HG02763 (cell line): ENCODE measurements around the gene ZFR2.

ENCODE experiments used
- ATAC-seq: cut with Tn5 transposase; IDR thresholded peaks from one replicate; pipeline ENCODE4 v1.9.1; 2021; ENCODE audit warnings: mild to moderate bottlenecking, moderate library complexity; ENCODE audit not compliant: unreplicated experiment

ZFR2 gene

DNA sequence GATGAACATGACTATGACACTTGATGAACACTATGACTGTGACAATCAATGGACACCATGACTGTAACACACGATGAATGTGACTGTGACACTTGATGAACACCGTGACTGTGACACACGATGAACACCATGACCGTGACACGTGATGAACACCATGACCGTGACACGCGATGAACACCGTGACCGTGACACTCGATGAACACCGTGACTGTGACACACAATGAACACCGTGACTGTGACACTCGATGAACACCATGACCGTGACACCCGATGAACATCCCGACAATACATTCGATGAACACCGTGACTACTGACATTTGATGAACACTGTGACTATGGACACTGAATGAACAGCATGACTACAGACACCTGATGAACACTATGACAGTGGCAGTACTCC, 30.9 kb downstream of the ZFR2 start:
- ATAC-seq, result no peak

DNA sequence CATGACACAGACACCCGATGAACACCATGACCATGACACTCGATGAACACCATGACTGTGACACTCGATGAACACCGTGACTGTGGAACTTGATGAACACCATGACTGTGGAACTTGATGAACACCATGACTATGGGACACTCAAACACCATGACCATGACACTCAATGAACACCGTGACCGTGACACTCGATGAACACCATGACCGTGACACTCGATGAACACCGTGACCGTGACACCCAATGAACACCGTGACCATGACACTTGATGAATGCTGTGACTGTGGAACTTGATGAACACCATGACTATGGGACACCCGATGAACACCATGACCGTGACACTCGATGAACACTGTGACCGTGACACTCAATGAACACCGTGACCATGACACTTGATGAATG, 31.5 kb downstream of the ZFR2 start:
- ATAC-seq, result no peak

DNA sequence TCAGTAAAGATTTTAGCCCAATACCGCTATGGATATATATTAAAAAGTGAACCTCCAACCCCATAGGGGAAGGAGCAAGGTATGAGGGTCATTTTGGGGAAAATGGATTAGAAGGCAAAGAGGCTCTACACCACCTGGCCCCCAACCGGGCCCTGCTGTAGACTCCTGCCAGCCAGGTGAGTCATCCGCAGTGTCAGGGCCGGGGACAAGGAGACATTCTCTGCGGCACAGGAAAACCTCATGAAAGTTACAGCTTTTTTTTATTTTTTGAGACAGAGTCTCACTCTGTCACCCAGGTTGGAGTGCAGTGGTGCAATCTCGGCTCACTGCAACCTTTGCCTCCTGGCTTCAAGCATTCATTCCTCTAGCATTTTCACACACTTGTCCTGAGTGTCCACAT, 32.0 kb downstream of the ZFR2 start:
- no peak for ATAC-seq

DNA sequence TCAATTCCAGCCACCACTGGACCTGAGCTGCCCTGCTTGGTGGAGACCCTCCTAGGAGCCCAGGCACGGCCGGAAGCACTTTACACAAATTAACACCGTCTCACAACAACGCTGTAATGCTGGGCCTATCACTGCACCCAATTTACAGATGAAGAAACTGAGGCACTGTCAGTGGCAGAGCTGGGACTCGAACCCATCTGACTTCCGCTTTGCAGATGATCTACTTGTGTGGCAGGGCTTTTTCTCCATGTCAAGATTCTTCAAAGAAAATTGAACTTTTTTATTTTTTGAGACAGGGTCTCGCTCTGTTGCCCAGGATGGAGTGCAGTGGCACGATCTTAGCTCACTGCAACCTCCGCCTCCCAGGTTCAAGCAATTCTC, 33.8 kb downstream of the ZFR2 start:
- ATAC-seq, result no peak

DNA sequence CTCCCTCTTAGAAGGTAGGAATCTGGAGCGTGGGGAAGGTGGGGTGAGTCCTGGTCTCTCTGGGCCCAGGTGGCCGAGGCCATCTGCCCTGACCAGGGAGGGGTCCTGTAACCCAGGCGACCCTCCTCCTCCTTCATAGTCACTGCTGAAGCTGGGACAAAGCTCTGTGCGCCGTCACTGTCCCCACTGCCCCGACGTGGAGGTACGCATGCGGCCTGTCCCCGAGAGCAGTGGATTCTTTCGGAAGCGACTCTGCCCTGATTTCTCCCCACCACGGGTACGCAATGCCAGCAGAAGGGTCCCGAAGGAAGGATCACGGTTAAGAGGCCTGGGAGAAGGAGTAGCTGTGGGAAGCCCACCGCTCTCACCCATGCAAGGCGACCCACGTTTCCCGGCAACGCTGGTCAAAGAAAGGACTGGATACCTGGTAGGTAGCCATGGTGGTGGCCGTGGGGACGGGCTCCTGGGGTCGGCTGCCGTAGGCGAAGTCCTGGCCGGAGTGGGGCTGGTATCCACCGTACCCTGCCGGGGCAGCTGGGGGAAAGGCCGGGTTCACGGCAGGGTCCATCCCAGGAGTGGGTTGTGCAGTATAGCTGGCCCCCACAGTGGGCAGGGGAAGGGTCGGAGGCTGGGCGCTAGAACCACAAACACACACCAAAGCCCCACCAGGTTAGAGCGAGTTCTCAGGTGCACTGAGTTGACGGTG, 34.3 kb downstream of the ZFR2 start:
- ATAC-seq, result no peak

DNA sequence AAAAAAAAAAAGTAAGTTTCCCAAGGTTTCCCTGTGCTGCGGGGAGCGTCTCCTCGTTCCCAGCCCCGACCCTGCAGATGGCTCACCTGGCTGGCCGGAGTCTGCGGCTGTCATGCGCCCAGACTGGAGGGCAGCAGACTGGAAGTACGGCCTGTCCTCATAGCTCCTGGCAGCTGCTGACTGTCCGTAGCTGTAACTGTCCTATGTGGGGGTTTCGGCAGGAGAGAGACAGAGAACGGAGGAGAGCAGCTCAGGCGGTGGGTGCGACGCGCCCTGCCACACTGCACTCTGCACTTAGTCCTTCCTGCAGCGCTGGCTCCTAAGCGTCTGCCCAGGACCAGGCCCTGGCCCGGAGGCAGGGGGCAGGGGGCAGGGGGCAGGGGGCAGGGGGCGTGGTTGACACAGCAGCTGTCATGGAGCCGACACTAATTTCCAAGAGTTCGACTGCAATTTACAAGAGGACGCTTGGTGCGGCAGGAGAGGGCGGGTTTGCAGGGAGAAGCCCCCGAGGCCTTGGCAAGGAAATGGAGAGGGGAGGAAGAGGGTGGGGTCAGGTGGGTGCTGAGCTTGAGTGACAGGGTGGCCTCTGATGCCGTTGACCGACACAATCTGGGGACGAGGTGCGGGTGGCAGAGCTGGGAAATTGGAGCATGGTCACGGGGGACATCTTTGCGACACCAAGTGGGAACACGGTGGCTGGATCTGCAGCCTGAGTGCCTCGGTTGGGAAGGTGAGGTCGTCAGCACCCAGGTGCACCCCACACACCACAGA, 35.1 kb downstream of the ZFR2 start:
- ATAC-seq, result no peak

DNA sequence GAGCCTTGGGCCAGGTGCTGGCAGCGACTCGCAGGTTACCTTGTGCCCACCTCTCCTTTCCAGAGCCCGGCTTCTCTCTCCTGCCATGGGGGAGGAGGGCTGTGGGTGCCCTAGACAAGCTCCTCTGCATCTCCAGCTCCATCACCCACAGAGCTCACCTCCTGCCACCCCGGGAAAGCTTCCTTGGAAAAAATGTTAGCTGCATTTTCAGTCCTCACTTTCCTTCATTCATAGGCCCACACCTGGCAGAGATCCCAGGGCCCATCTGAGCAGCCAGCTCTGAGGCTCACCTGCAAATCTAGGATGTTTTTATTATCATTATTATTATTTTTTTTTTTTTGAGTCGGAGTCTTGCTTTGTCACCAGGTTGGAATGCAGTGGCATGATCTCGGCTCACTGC, 36.8 kb downstream of the ZFR2 start:
- ATAC-seq, result no peak

DNA sequence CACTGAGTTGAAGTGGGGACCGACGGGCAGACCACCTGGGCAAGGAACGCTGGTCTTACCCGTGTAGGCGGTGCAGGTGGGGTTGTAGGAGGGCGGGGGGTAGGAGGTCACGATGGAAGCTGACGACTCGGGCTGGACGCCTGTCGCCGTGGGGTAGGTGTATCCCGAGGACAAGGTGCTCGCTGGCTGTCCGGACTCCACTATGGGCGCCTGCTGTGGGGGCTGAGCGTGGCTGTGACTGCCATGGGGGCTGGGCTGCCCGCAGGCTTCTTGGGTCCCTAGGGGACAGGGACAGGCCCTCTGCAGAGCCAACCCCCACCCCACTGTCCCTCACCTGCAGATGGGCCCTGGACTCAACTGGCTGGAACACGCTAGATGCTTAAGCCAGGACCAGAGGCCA, 37.2 kb downstream of the ZFR2 start:
- ATAC-seq, result no peak

DNA sequence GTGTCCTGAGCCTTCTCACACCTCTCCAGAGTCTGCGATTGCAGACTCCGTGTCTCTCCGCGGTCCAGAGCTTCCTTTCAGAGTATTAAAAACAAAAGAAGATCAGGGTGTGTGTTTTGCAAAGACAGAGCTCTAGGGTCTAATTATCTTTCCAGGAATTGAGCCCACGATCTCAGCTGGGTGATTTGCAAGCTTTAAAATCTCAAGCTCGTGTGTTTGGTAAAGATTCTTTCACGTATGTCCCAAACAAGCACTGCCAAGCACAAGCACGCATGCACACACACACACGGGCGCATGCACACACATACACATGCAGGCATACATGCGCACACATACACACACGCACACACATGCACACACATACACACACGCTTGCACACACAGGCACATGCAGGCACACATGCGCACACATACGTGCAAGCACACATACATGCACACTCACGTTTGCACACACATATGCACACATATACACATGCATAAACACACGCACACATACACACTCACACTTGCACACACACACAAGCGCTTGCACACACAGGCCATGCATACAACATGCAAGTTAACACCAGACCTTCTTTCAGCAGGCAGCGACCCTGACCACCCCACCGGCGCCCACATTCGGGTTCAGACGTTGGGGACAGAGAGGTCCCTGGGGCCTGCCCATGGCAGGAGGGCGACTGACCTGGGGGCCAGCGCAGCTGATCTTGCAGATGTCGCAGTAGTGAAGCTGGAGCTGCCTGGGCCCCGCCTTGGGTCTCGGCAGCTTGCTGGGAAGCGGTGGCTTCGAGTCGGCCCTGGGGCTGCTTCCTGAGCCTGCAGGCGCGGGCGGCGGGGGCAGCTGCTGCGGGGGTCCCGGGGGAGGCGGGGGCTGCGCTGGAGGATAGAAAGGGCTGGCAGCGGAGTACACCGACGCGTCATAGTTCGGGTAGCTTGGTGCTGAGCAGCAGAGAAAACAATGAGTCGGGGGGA, 37.9 kb downstream of the ZFR2 start:
- ATAC-seq, result no peak

DNA sequence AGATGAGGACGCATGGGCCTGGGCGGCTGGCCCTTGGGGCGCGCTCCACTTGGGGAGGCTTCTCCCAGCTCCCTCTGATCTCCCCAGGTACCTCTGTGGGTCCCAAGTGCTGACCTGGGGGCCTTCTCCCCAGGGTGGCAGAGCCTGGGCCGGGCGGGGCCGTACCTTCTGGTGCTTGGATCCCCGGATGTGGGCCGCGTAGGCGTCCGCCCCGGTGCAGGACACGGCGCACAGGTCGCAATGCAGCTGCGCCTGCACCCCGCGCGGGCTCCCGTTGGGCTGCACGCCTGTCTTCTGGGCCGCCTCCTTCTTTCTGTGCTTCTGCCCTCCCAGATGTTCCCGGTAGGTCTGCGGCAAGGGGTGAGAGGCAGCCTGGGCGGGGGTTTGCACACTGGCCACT, 41.5 kb downstream of the ZFR2 start:
- no peak for ATAC-seq

DNA sequence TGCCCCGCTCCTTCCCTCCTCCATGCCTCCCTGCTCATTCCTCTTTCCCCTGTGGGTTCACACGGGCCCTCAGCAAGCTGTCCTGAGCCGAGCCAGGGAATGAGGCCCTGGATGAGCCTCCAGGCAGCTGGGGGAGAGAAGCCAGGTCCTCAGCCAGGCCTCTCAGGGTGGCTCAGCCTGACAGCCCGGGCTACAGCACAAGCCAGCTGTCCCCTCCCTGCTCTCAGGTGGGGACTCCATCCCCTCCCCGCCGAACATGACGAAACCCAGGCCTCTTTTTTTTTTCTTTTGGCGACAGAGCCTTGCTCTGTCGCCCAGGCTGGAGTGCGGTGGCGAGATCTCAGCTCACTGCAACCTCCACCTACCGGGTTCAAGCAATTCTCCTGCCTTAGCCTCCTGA, 42.7 kb downstream of the ZFR2 start:
- ATAC-seq, result no peak

DNA sequence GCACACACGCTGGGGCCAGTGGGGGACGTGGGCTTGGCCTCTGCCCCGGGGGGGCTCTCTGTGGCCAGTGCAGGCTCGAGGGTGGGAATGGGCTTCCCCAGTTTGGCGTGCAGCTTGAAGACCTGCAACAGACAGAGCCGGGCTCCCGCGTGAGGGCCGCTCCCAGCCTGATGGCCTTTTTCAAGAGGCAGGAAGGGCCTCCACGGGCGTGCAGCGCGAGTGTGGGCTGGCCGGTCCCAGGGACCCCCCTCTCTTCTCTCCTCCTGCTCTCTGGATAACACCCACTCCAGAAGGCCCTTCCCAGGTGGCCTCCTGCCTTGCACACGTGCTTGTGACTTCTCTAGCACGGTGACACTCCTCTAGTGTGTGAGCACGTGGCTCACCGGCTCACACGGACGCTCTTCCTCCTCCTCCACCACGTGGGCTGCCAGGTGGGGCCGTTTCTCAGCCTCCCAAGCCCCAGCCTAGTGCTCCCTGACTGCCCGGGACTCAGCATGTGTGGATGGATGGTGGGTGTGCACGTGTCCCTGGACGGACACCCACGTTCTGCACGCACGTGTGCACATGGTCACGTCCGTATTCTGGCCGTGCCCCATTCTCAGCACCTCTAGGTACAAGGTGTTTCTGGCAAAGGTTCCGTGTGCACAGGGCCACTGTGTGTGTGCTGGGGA, 43.4 kb downstream of the ZFR2 start:
- ATAC-seq, result no peak

DNA sequence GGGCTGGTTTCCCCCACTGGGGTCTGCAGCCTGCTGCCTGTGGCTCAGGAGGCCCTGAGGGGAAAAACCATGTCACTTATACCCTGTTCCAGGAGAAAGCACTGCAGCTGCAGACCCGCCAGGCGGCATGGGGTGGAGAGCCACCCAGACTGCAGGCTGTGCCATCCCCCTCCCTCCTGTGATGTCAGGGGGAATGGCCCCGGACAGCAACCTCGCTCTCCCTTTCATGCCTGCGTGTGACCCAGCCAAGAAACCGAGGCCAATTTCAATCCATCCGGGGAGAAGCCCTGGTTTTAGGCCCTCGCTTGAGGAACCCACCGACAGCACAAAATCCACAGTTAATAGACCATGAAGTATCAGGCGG, 45.5 kb downstream of the ZFR2 start:
- ATAC-seq, result no peak

DNA sequence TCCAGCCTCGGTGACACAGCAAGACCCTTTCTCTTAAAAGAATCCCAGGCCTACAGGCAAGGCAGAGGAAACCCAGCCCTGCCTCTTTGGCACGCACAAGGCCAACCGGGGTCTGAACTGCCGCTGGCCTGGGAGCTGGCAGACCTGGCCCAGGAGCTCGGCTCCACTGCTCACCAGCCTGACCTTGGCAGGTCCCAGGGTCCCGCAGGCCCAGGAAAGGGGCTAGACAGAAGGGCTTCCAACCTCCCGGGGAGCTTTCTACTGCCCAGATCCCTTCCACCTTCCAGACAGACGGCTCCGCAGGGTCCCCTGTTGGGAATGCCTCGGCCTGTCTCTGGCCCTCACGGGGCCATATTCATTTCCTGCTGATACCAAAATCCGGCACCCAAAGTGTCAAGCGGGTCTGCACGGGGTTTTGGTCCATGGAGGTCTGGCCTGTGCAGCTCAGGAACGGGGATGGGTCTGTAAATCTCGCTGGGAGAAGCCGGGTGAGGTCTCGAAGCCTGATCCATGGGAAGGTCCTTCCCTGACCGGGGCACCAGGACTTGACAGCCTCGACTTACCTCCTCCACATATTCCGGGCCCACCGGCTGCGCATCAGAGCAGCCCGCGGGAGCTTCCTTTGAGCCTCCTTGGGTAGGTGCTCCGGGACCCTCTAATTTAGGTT, 46.0 kb downstream of the ZFR2 start:
- ATAC-seq, result no peak

DNA sequence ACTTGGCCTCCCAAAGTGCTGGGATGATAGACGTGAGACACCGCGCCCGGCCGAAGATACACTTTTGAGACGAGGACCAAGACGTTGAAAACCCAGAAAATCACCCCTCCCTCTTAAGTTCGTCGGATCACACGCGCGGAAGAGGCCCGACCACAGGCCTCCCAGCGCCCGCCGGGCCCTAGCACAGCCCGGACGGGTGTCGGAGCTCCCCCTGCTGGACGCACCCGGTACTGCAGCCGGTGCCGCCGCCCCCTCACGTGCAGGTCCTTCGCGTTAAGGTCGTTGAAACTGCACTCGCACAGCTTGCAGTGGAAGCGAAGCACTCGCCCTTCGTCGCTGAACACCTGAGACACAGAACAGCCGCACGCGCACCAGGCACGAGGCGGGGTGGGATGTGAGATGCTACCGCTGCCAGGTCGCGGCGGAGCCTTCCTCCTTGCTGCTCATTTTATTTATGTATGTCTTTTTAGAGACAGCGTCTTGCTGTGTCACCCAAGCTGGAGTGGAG, 46.9 kb downstream of the ZFR2 start:
- ATAC-seq, result no peak

DNA sequence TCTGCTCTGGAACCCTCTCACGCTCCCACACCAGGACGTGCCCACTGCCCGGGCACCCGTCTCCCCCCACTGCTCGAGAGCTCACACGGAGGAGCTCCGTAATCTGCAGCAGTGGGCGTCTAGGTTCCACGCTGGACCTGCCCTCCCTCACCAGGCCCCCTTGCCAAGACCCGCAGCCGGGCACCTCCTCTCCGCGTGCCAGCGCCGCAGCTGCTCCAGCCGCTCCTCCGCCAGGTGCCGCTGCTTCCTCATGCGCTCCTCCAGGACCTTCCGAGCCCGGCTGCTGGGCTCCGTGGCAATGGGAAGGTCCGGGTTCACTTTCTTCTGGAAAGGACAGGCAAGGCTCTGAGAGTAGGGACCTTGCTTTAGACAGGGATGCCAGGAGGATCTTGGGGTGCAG, 47.7 kb downstream of the ZFR2 start:
- no peak for ATAC-seq

DNA sequence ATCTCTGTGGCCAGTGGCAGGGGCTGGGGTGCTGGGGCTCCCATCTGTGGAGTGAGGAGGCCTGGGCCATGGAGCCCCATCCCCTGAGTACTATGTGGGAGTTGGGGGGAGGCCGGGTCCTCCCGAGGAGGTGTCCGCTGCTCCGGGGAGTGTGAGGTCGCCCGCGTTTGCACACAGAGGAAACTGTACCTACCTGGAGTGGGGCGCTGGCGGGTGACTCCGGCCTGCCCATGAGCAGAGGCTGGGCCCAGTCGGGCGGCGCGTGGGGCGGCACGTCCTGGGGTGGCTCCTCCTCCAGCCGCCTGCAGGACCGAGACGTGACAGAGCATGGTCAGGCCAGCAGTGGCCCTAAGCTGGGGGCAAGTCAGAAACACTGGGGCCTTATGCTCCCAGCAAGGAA, 48.8 kb downstream of the ZFR2 start:
- no peak for ATAC-seq

DNA sequence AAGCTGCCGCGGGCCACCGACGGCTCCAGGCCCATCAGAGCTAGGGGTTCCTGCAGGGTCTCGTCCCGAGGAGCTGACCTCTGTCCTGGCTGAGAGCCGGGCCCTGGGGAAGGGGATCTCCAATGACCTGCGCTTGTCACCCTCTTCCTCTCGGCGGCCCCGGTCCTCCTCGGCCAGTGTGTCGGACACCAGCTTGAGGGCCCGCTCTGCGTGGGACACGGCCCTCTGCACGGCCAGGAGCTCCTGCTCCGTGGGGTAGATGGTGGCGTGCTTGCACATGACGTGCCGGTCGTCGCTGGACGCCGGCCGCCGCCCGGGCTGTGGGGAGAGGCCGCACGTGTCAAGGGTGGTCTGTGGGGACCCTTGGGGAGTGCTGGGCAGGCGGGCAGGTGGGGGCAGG, 49.9 kb downstream of the ZFR2 start:
- no peak for ATAC-seq

DNA sequence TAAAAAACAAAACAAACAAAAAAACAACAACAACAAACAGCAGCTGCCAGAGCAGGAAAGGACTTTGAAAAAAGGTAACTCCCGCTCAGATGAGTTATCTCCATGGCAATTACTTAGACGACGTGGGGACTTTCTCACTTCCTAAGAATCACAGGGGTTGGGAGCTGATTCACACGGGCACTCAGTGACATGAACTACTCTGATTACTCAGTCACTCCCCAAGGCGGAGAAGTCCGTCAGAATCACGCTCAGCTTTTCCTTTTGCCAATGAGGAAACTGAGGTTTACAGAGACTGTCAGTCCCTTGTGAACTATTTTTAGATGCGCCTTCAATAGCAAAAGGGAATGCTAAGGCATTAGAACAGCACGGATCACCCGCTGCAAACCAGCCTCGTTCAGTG, 50.4 kb downstream of the ZFR2 start:
- ATAC-seq, result no peak

DNA sequence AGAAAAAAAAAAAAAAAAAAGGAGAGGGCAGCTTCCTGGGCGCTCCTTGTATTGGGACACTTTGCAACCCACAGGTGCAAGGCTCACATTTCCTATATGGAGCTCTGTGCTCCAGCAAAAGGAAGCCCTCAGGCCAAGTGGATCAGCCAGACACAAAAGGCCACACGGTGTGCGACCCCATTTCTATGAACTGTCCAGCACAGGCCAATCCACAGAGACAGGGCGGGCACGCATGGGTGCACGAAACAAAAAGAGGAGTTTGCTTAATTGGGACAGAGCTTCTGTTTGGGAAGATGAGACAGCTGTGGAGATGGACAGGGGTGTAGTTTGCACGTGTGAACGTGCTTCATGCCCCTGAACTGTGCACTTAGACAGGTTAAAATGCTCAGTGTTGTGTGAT, 51.1 kb downstream of the ZFR2 start:
- no peak for ATAC-seq
